ENCODE measurements around the gene PTPRN2. TPM values are rescaled to one million over a fixed set of nuclear protein-coding genes. Genes with fewer than 3 reads are reported as not detected.

PTPRN2 gene
- total RNA-seq, 1 experiment from 2014 or later, result not detected

DNA sequence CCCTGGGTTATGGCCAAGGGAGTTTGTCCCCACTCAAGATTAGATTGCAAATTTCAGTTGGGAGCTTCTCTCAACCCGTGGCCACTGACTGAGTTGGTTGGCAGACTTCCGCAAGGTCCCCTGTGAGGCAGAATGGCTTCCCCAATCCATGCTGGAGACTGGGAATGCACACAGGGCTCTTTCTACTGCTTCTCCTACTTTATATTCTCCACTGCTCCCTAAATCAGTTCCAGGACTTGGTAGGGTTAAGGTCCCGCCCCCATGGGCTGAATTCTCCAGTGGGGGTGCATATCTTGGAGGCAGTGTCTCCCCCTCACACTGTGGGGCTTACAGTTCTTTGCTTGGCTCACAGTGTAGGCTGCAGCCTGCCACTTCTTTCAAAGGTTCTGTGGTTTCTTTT, 404.2 kb downstream of the PTPRN2 start:
- Histone ChIP-seq H3K9me2 (ENCODE audit: insufficient read depth) (no peaks in the 10 kb centered on the region), H2AFZ (no peak overlapping the region), H3K27me3 (ENCODE audit: insufficient read depth, low read depth) (peaks cover 31% of the 10 kb centered on the region), H3K79me2 (ENCODE audit: low read depth) (no peaks in the 10 kb centered on the region), H3K4me2 (no peak overlapping the region), H4K20me1 (ENCODE audit: insufficient read depth) (no peaks in the 10 kb centered on the region), H3K4me1 (replicated peaks; ENCODE audit: insufficient read depth) (no peaks in the 10 kb centered on the region), H3F3A (ENCODE audit: insufficient read depth, low read depth) (no peaks in the 10 kb centered on the region), H3K4me3 (no peak overlapping the region), H3K36me3 (ENCODE audit: low read depth) (no peaks in the 10 kb centered on the region), H3K9me3 (ENCODE audit: insufficient read depth, low read depth) (no peaks in the 10 kb centered on the region), H3K27ac (no peak overlapping the region)
- ChIA-PET POLR2A (ENCODE audit: unreplicated experiment) (no interaction called here), CTCF (no interaction called here)
- TF ChIP-seq EZH2 (IDR thresholded peaks at IDR 0.05; ENCODE audit: low read depth), result no peak
- TF ChIP-seq, protein P1, sequence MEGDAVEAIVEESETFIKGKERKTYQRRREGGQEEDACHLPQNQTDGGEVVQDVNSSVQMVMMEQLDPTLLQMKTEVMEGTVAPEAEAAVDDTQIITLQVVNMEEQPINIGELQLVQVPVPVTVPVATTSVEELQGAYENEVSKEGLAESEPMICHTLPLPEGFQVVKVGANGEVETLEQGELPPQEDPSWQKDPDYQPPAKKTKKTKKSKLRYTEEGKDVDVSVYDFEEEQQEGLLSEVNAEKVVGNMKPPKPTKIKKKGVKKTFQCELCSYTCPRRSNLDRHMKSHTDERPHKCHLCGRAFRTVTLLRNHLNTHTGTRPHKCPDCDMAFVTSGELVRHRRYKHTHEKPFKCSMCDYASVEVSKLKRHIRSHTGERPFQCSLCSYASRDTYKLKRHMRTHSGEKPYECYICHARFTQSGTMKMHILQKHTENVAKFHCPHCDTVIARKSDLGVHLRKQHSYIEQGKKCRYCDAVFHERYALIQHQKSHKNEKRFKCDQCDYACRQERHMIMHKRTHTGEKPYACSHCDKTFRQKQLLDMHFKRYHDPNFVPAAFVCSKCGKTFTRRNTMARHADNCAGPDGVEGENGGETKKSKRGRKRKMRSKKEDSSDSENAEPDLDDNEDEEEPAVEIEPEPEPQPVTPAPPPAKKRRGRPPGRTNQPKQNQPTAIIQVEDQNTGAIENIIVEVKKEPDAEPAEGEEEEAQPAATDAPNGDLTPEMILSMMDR (conservative IDR thresholded peaks at IDR 0.05), result no peak
- no TSS peak for BruUV-seq (replicated peaks)
- DNase-seq, result no peak
- intact Hi-C loops (cut with micrococcal nuclease; ENCODE audit: unreplicated experiment), result no loop called here

DNA sequence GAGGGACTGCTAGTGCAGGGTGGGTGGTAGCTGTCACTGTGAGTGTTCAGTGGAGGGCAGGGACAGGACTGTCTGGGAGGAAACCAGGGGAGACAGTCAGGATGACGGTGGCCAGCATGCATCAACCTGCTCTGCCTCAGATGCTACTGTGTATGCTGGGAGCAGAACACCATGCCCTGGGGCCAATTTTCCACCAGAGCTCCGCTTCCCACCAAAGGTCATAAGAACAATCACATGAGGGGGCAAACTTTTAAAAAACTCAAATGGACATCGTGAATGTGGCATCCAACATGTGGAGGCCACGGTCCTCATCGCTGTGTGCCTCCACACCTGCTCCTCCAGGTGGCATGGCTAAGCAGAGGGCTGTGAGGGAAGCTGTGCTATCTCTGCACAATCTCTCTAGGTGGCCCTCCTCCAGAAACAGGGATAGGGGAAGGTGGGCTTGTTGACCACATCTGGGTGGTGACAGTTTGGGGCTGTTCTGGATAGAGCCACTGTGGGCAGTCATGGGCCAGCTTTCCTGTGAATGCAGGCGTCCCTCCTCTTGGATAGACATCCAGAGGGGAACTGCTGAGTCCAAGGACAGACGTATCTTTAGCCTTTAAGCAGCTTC, 411.0 kb downstream of the PTPRN2 start:
- Histone ChIP-seq H3K9me3 (ENCODE audit: insufficient read depth, low read depth) (no peaks in the 10 kb centered on the region), H3K9me2 (ENCODE audit: insufficient read depth) (no peaks in the 10 kb centered on the region), H3K27ac (no peak overlapping the region), H2AFZ (no peak overlapping the region), H3K4me1 (replicated peaks; ENCODE audit: insufficient read depth) (no peaks in the 10 kb centered on the region), H3K27me3 (ENCODE audit: insufficient read depth, low read depth) (peaks cover 47% of the 10 kb centered on the region), H3F3A (ENCODE audit: insufficient read depth, low read depth) (no peaks in the 10 kb centered on the region), H3K4me3 (no peak overlapping the region), H3K4me2 (no peak overlapping the region), H3K36me3 (ENCODE audit: low read depth) (no peaks in the 10 kb centered on the region), H3K79me2 (ENCODE audit: low read depth) (no peaks in the 10 kb centered on the region), H4K20me1 (ENCODE audit: insufficient read depth) (no peaks in the 10 kb centered on the region)
- POLR2A ChIA-PET (ENCODE audit: unreplicated experiment), result no interaction called here
- CTCF ChIA-PET, result no interaction called here
- no TSS peak for BruUV-seq (replicated peaks)
- intact Hi-C loops (cut with micrococcal nuclease; ENCODE audit: unreplicated experiment), result no loop called here
- TF ChIP-seq EZH2 (IDR thresholded peaks at IDR 0.05; ENCODE audit: low read depth), result no peak
- TF ChIP-seq, protein P1 (conservative IDR thresholded peaks at IDR 0.05), result no peak
- DNase-seq, result no peak

- ChIA-PET CTCF (no interaction called here), POLR2A (ENCODE audit: unreplicated experiment) (no interaction called here)
- H3K4me3 ChIP-seq, result no peak overlapping the region
- DNase-seq, result no peak
- H3K9me3 ChIP-seq (ENCODE audit: insufficient read depth, low read depth), result no peaks in the 10 kb centered on the region
- no peaks in the 10 kb centered on the region for H3K9me2 ChIP-seq (ENCODE audit: insufficient read depth)
- intact Hi-C loops (cut with micrococcal nuclease; ENCODE audit: unreplicated experiment), result no loop called here
- no TSS peak for BruUV-seq (replicated peaks)
- no peaks in the 10 kb centered on the region for H3K36me3 ChIP-seq (ENCODE audit: low read depth)
- no peak overlapping the region for H3K27ac ChIP-seq
- H3K4me2 ChIP-seq, result no peak overlapping the region
- H3K4me1 ChIP-seq (replicated peaks; ENCODE audit: insufficient read depth), result no peaks in the 10 kb centered on the region
- H3K79me2 ChIP-seq (ENCODE audit: low read depth), result no peaks in the 10 kb centered on the region
- H4K20me1 ChIP-seq (ENCODE audit: insufficient read depth), result no peaks in the 10 kb centered on the region
- H3F3A ChIP-seq (ENCODE audit: insufficient read depth, low read depth), result no peaks in the 10 kb centered on the region
- no peak for TF ChIP-seq EZH2 (IDR thresholded peaks at IDR 0.05; ENCODE audit: low read depth)
- TF ChIP-seq, protein P1 (conservative IDR thresholded peaks at IDR 0.05), result no peak
- no peak overlapping the region for H2AFZ ChIP-seq
- H3K27me3 ChIP-seq (ENCODE audit: insufficient read depth, low read depth), result peaks cover 47% of the 10 kb centered on the region
These were observed 411.8 kb downstream of the PTPRN2 start for GRCh38 chr7:158175779-158176178.

Measured in PC-9 (cell line).